ENCODE measurements around the gene OSBPL1A. TPM values are rescaled to one million over a fixed set of nuclear protein-coding genes. Genes with fewer than 3 reads are reported as not detected.

OSBPL1A gene
- total and polyA plus RNA-seq, 4 donors: 12.6 to 38.8 (median 26.0) TPM

DNA sequence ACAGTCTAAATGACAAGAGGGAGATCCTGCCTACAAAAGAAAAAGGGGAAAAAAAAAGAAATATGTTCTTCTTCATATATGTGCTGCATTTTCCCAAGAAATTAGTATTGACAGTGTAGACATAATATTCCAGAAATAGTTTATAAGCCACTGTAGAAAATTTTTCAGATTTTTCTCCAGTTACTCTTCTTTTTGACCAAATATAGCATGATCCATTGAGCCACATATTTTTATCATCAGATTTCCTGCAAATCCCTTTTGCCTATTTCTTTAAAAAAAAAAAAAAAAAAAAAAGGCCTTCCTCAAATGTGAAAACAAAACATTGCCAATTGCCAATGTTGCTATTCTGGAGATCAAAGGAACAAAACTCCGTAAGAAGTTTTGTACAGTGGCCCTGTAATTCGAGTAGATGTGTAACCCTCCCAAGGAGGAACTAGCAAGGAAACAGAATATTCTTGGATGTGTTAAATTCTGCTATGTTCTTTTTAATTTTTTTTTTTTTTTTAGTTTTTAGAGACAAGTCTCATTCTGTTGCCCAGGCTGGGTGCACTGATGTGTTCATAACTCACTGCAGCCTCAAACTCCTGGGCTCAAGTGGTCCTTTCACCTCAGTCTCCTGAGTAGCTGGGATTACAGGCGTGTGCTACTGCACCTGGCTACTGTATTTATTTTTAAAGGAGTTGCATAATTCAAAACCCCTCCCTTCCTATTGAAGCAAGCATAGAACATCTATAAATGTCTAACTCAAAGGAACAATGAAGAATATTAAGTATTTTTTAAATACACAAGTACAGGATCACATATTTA, 271.3 kb downstream of the OSBPL1A start:
- H3K27me3 ChIP-seq (ENCODE audit: control insufficient read depth in 3 of 3, insufficient read depth in 3 of 3, low read length in 2 of 3): no peaks in the 10 kb centered on the region
- 54 to 80% methylated on average over 3 of the region's 3 CpGs for WGBS, 2 donors
- peaks cover 0 to 2% (median 0%) of the 10 kb centered on the region in 5 donors for H3K4me1 ChIP-seq (ENCODE audit: control insufficient read depth in 5 of 5, insufficient read depth in 5 of 5, low read length in 5 of 5)
- no peaks in the 10 kb centered on the region for H3K9me3 ChIP-seq (ENCODE audit: control insufficient read depth in 4 of 4, insufficient read depth in 3 of 4, low read length in 3 of 4)
- DNase-seq (peak in 2 of 3 donors; percentile 11 to 39), ATAC-seq (ENCODE audit: insufficient read depth, low FRiP score) (no peak)
- no peak overlapping the region for H3K27ac ChIP-seq (ENCODE audit: low read depth in 1 of 2, low read length in 1 of 2)
- H3K9ac ChIP-seq (ENCODE audit: insufficient read depth in 1 of 2, low read length in 2 of 2): no peak overlapping the region
- TF ChIP-seq, protein P1, sequence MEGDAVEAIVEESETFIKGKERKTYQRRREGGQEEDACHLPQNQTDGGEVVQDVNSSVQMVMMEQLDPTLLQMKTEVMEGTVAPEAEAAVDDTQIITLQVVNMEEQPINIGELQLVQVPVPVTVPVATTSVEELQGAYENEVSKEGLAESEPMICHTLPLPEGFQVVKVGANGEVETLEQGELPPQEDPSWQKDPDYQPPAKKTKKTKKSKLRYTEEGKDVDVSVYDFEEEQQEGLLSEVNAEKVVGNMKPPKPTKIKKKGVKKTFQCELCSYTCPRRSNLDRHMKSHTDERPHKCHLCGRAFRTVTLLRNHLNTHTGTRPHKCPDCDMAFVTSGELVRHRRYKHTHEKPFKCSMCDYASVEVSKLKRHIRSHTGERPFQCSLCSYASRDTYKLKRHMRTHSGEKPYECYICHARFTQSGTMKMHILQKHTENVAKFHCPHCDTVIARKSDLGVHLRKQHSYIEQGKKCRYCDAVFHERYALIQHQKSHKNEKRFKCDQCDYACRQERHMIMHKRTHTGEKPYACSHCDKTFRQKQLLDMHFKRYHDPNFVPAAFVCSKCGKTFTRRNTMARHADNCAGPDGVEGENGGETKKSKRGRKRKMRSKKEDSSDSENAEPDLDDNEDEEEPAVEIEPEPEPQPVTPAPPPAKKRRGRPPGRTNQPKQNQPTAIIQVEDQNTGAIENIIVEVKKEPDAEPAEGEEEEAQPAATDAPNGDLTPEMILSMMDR (IDR thresholded peaks at IDR 0.05; ENCODE audit: control extremely low read depth, extremely low read depth): no peak
- H3K36me3 ChIP-seq (ENCODE audit: control insufficient read depth in 4 of 4, insufficient read depth in 4 of 4, low read length in 4 of 4): peaks cover 0 to 14% (median 10%) of the 10 kb centered on the region in 4 donors
- H3K4me3 ChIP-seq: no peak overlapping the region

GRCh38 chr18:24121625-24122024, 276.0 kb downstream of the OSBPL1A start:
- Histone ChIP-seq H3K27me3 (ENCODE audit: control insufficient read depth in 3 of 3, insufficient read depth in 3 of 3, low read length in 2 of 3) (no peaks in the 10 kb centered on the region), H3K4me1 (ENCODE audit: control insufficient read depth in 5 of 5, insufficient read depth in 5 of 5, low read length in 5 of 5) (peaks cover 0 to 2% (median 0%) of the 10 kb centered on the region in 5 donors), H3K9me3 (ENCODE audit: control insufficient read depth in 4 of 4, insufficient read depth in 3 of 4, low read length in 3 of 4) (no peaks in the 10 kb centered on the region), H3K9ac (ENCODE audit: insufficient read depth in 1 of 2, low read length in 2 of 2) (no peak overlapping the region), H3K4me3 (no peak overlapping the region), H3K36me3 (ENCODE audit: control insufficient read depth in 4 of 4, insufficient read depth in 4 of 4, low read length in 4 of 4) (peaks cover 0 to 7% (median 3%) of the 10 kb centered on the region in 4 donors), H3K27ac (ENCODE audit: low read depth in 1 of 2, low read length in 1 of 2) (no peak overlapping the region)
- peak in 2 of 3 donors; percentile 18 to 54 for DNase-seq
- 94 to 98% methylated on average over 2 of the region's 2 CpGs for WGBS, 2 donors
- no peak for ATAC-seq (ENCODE audit: insufficient read depth, low FRiP score)
- TF ChIP-seq, protein P1 (IDR thresholded peaks at IDR 0.05; ENCODE audit: control extremely low read depth, extremely low read depth): no peak

GRCh38 chr18:24120676-24121075, 276.9 kb downstream of the OSBPL1A start:
- DNase-seq: no peak
- Histone ChIP-seq H3K27ac (ENCODE audit: low read depth in 1 of 2, low read length in 1 of 2) (no peak overlapping the region), H3K36me3 (ENCODE audit: control insufficient read depth in 4 of 4, insufficient read depth in 4 of 4, low read length in 4 of 4) (peaks cover 0 to 7% (median 2%) of the 10 kb centered on the region in 4 donors), H3K27me3 (ENCODE audit: control insufficient read depth in 3 of 3, insufficient read depth in 3 of 3, low read length in 2 of 3) (no peaks in the 10 kb centered on the region), H3K4me1 (ENCODE audit: control insufficient read depth in 5 of 5, insufficient read depth in 5 of 5, low read length in 5 of 5) (no peaks in the 10 kb centered on the region), H3K9ac (ENCODE audit: insufficient read depth in 1 of 2, low read length in 2 of 2) (no peak overlapping the region), H3K9me3 (ENCODE audit: control insufficient read depth in 4 of 4, insufficient read depth in 3 of 4, low read length in 3 of 4) (no peaks in the 10 kb centered on the region), H3K4me3 (no peak overlapping the region)
- WGBS, 2 donors: 95 to 97% methylated on average over 4 of the region's 4 CpGs
- ATAC-seq (ENCODE audit: insufficient read depth, low FRiP score): no peak
- TF ChIP-seq, protein P1 (IDR thresholded peaks at IDR 0.05; ENCODE audit: control extremely low read depth, extremely low read depth): no peak

Measured in lung (tissue), 12 donors.